ENCODE measurements around the gene TMED4. TPM values are rescaled to one million over a fixed set of nuclear protein-coding genes. Genes with fewer than 3 reads are reported as not detected.

Gene TMED4
- total RNA-seq, 1 experiment from 2014 or later = 67.3 TPM

GRCh38 chr7:44575054-44575453, 7.0 kb downstream of the TMED4 start:
- Histone ChIP-seq H3K4me1 (ENCODE audit: control insufficient read depth in 1 of 2, insufficient read depth in 2 of 2, low read length in 2 of 2) (peaks cover 11 to 20% of the 10 kb centered on the region in 2 experiments; a peak in 3 of 4 replicates), H3K79me2 (ENCODE audit: insufficient read depth, low read length) (peaks cover 79% of the 10 kb centered on the region), H3K9ac (ENCODE audit: low read length) (peak overlapping the region; percentile 86; the same call in 1 of the 2 replicates), H3K9me3 (ENCODE audit: control insufficient read depth in 1 of 2, insufficient read depth in 1 of 2, low read depth in 1 of 2, low read length in 2 of 2) (no peaks in the 10 kb centered on the region), H3K4me2 (ENCODE audit: low read length) (peak overlapping the region; percentile 84), H2AFZ (ENCODE audit: low read depth, low read length, poor library complexity, severe bottlenecking) (no peak overlapping the region), H3K27me3 (ENCODE audit: insufficient read depth, low read length) (no peaks in the 10 kb centered on the region), H3K27ac (ENCODE audit: low read depth, low read length) (no peak overlapping the region), H4K20me1 (ENCODE audit: insufficient read depth) (no peaks in the 10 kb centered on the region; the same call in 1 of the 2 replicates), H3K9me2 (ENCODE audit: insufficient read depth) (no peaks in the 10 kb centered on the region), H3K4me3 (replicated peaks in 1 of 2; ENCODE audit: low read depth in 1 of 2, low read length in 2 of 2) (peak overlapping the region; percentile 83 to 88), H3K36me3 (ENCODE audit: control insufficient read depth in 1 of 2, insufficient read depth in 2 of 2, low read length in 2 of 2) (peaks cover 41 to 48% of the 10 kb centered on the region in 2 experiments)
- DNase-seq (ENCODE audit: low read depth, low spot score) = no peak
- CTCF ChIA-PET = no interaction called here
- RAD21 ChIA-PET (ENCODE audit: low non-redundant PET in 1 of 2, low total read pairs in 2 of 2, uncharacterized antibody in 2 of 2, unreplicated experiment in 2 of 2) = interaction anchor here in 1 of 2 experiments (0.5 kb wide), 1 partner anchor 14 kb away, joined by 3 read pairs; no protein-coding TSS in a partner anchor
- BruUV-seq (replicated peaks) = no TSS peak
- no peak for ATAC-seq
- intact Hi-C loops (cut with micrococcal nuclease) = no loop called here
- TF ChIP-seq EZH2 (IDR thresholded peaks at IDR 0.05) (no peak), TCF7L2 (IDR thresholded peaks at IDR 0.05; ENCODE audit: borderline replicate concordance, extremely low read depth, insufficient read depth, insufficient read length) (no peak), ZBTB33 (IDR thresholded peaks at IDR 0.05; ENCODE audit: extremely low read depth, insufficient replicate concordance, low read length) (no peak), POLR2A (IDR thresholded peaks at IDR 0.05; ENCODE audit: borderline replicate concordance, extremely low read depth, insufficient read depth, insufficient read length) (no peak), SIN3A (IDR thresholded peaks at IDR 0.05; ENCODE audit: low read depth) (no peak), CTCF (IDR thresholded peaks at IDR 0.05 in 2 of 3, conservative IDR thresholded peaks at IDR 0.05 in 1 of 3; ENCODE audit: borderline replicate concordance in 1 of 3, insufficient read depth in 1 of 3, low read depth in 2 of 3, low read length in 2 of 3) (no peak), ZNF274 (IDR thresholded peaks at IDR 0.05; ENCODE audit: low read depth, low read length) (no peak), CEBPB (IDR thresholded peaks at IDR 0.05; ENCODE audit: low read depth) (no peak), SP1 (IDR thresholded peaks at IDR 0.05; ENCODE audit: low read depth) (no peak), ATF3 (IDR thresholded peaks at IDR 0.05) (no peak), JUND (IDR thresholded peaks at IDR 0.05) (no peak), REST (IDR thresholded peaks at IDR 0.05; ENCODE audit: low read depth) (no peak), FOSL1 (IDR thresholded peaks at IDR 0.05; ENCODE audit: low read depth) (no peak), ELF1 (IDR thresholded peaks at IDR 0.05; ENCODE audit: borderline replicate concordance, low read depth) (no peak), CBX3 (IDR thresholded peaks at IDR 0.05; ENCODE audit: low read depth) (no peak), POLR2AphosphoS5 (IDR thresholded peaks at IDR 0.05; ENCODE audit: low read depth, low read length) (no peak), SRF (IDR thresholded peaks at IDR 0.05; ENCODE audit: low read depth) (no peak), MAX (IDR thresholded peaks at IDR 0.05) (no peak), RAD21 (IDR thresholded peaks at IDR 0.05; ENCODE audit: low read depth) (no peak)
- POLR2A ChIA-PET = interaction anchor here (1.3 kb wide), 1 partner anchor 273 kb away, joined by 4 read pairs; the partner anchor contains the start of gene H2AZ2
